ENCODE data around the gene SH3BP5L.

DNA sequence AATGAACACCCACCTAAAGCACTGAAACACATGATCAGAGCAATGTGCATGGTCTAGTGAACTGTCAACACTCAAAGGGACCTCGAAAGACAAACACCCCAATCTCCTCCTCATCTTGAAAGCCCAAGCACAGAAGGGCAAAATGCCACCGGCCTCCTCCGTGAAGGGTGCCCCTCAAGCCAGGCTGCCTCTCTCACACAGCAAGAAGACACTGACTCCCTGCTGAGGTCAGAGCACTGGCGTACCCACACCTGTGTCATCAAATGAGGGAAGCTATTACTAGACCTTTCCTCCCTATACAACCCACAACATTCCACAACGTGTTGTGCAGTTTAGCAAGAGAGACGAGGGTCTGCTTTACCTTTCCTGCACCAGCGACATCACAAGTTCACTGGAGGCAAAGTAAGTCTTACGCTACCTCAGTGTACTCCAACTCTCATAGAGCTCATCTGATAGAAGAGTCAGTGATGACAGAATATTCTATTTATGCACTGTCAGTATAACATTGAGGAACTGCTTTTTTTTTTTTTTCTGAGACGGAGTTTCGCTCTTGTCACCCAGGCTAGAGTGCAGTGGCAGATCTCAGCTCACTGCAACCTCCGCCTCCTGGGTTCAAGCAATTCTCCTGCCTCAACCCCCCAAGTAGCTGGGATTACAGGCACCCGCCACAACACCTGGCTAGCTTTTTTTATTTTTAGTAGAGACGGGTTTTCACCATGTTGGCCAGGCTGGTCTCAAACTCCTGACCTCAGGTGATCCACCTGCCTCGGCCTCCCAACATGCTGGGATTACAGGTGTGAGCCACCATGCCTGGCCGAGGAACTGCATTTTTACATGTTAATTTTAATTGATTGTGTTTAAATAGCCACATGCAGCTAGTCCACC, 3.3 kb downstream of the SH3BP5L start:
- TF ChIP-seq CTCF (IDR thresholded peaks at IDR 0.05; ENCODE audit: poor library complexity): no peak
- TF ChIP-seq EZH2 (IDR thresholded peaks at IDR 0.05; ENCODE audit: borderline replicate concordance): no peak
